Dedifferentiated amniotic fluid mesenchymal stem cell (primary cell): Measurements from ENCODE around the gene CFAP74.

Experiments
- DNase-seq: peaks from one replicate; pipeline ENCODE4 v3.0.0-alpha.2; 2016; ENCODE audit errors: extremely low spot score

The CFAP74 gene

GRCh38 chr1:1917995-1918900, 85.3 kb downstream of the CFAP74 start:
- DNase-seq: no peak

- no peak for DNase-seq
These were observed 86.1 kb downstream of the CFAP74 start for GRCh38 chr1:1917304-1917976.

DNA sequence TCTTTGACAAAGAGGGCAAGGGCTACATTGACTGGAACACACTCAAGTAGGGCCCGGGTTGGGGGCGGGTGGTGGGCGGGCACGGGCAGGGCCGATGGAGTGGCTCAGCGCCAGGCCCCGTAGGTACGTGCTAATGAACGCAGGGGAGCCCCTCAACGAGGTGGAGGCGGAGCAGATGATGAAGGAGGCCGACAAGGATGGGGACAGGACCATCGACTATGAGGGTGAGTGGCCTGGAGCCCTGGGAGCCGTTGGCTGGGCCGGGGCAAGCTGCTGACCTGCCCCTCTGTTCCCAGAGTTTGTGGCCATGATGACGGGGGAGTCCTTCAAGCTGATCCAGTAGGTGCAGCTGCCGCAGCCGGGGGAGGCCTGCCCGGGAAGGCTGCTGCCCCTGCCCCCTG, 86.7 kb downstream of the CFAP74 start:
- DNase-seq: no peak

DNA sequence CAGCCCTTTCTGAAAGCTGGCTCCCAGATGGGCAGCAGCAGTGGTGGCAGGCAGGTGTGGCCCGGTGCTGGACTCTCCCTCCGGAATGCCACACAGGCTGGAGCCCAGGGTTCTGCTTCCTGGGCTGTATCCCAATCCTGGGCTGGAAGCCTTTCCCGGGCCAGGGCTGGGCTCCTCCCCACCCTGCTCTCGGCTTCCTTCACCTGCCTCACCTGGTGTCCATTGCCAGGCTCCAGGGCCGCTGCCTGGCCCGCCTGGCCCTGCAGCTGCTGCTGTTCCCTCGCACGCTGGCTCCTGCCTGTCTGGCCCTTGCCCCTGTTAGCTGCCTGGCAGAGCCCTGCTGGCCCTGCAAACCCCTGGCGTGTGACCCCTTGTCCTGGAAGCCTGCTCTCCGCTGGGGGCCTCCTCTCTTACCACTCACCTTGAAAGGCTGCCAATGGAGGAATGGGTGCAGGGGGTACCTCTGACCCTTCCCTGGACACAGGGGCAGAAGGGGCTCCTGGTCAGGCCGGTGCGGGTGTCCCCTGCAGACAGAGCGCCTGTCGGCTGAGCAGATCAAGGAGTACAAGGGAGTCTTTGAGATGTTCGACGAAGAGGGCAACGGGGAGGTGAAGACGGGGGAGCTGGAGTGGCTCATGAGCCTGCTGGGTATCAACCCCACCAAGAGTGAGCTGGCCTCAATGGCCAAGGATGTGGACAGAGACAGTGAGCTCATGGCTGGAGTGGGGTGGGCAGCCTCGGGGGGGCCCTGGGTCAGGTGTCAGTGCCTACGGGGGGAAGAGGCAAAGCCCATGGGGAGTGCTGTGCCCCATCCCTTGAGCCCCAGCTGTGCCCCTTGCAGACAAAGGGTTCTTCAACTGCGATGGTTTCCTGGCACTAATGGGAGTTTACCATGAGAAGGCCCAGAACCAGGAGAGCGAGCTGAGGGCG, 87.4 kb downstream of the CFAP74 start:
- DNase-seq: no peak

DNA sequence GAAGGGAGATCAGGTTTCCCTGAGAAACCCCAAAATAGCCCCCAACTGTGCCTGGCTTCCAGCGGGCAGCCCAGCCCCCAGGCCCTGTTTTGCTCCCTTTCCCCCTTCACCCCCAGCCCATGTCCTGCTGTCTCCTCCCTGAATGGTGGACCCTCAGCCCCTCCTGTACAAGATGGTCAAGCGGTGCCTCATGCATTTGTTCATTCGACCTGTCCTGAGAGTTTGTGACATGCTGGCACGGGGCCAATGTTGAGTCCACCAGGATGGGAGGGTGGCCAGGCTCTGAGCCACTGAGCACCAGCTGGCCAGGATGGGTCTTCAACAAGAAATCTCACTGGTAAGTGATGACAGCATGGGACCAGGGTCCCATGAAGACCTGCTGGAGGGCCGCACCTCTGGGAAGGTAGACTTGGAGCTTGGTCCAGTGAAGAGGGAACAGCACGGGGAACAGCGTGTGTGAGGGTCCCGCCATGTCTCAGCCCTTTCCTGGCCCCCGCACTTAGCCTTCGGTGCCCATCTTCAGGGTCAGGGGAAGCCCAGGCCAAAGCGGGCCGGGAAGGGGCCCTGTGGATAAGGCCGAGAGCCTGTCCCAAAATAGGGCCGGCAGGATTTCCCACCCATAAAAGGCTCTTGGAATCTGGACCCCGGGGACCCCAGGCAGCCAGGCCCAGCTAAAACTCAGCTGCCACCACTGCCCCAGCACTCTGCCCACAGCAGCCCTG, 88.5 kb downstream of the CFAP74 start, which contains the start of gene CALML6:
CALML6 (plus strand) TSS at position 290 of the 722 bp plus-strand sequence; CDS start at position 311, 21 bp downstream.
- no peak for DNase-seq

DNA sequence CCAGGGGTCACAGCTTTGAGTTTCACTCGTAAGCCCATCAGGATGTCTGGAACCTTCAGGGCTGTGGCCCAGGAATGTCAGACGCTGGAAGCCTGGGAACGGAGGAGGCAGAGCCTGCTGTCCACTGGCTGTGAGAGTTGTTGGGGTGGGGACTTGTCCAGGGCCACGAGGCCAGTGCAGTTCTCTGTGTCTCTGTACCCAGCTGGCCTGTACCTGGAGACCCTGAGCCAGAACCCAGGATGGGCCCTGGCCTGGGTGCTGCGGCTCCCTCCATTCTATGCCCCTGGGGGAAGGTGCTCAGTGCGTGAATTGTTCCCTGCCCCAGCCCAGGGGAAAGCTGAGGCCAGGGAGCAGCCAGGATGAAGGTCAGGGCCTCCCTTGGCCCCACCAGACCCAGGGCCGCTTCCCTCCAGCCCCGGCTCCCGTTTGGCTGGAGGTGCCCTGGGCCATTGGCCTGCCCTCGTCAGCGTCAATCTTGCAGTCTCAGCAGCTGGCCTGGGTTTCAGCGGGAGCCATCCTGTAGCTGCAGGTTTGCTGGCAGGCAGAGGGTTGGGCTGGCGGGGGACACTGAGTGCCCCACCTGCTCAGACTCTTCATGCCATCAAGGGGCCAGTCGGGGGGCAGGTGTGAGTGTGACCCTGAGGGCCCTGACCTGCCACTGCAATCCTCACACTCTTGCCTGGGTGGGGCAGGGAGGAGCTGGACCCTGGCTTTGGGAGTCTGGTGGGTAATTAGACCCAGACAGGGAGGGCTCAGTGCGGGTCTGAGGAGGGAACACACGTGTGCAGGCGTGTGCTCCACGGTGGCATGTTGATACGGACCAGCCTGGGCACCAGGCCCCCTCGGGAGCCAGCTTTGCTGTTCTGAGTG, 89.2 kb downstream of the CFAP74 start:
- DNase-seq: no peak

GRCh38 chr1:1911350-1912041, 92.1 kb downstream of the CFAP74 start:
- no peak for DNase-seq

- DNase-seq: no peak
These were observed 92.8 kb downstream of the CFAP74 start for GRCh38 chr1:1910651-1911331.

DNA sequence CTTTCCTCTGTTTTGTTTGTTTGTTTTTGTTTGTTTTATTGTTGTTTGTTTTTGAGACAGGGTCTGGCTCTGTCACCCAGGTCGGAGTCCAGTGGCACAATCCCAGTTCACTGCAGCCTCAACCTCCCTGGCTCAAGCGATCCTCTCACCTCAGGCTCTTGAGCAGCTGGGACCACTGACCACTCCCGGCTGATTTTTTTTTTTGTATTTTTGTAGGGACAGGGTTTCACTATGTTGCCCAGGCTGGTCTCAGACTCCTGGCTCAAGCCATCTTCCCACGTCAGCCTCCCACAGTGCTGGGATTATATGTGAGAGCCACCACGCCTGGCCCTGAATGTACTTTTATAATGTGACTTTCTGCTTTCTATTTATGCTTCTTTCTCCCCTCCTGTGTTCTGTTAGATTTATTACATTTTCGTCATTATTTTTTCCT, 93.5 kb downstream of the CFAP74 start:
- DNase-seq: no peak

DNA sequence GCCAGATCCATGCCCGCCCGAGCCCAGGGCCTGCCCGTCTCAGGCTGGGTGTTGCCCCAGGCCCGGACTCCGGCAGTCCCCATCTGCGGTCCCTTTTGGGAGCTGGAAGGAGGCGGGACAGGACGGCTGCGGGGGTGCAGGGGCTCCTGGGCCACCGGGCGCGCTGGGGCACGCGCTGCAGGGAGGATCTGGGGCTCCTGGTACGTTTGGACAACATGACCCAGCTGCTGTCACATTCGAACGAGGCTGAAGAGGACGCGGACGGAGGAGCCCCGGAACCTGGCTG, 95.1 kb downstream of the CFAP74 start:
- no peak for DNase-seq

- DNase-seq: peak; percentile 53
These were observed 96.4 kb downstream of the CFAP74 start for GRCh38 chr1:1907098-1907736.

GRCh38 chr1:1906185-1907097, 97.1 kb downstream of the CFAP74 start:
- peak; percentile 81 for DNase-seq

GRCh38 chr1:1903224-1903623, 100.4 kb downstream of the CFAP74 start:
- DNase-seq: no peak

DNA sequence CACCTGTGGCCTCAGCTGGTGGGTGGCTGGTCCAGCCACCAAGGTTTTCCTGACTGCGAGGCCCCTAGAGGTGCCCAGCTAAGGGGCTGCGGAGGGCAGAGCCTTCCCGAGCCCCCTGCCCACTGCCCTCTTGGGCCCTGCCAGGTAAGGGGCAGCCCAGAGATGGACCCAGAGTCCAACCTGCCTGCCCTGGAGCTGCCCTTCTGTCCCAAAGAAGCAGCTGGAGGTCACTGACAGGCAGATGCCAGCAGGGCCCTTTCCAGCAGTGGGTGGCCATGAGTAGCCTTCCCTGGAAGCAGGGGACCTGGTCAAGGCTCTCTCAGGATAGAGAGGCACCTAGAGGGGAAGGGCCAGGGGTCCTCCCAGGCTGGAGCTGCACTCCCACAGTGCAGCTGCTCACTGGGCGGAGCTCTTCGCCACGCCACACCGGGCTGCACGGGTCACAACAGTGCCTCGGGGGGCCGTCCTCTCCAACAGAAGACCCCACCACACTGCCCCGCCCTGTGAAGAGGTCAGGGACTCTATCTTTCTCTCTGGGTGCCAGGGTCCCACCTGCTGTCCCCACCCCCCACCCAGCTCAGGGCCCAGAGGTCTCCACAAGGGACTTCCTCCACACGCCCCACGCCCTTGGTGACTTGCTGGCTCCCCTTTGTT, 101.8 kb downstream of the CFAP74 start:
- DNase-seq: no peak

DNA sequence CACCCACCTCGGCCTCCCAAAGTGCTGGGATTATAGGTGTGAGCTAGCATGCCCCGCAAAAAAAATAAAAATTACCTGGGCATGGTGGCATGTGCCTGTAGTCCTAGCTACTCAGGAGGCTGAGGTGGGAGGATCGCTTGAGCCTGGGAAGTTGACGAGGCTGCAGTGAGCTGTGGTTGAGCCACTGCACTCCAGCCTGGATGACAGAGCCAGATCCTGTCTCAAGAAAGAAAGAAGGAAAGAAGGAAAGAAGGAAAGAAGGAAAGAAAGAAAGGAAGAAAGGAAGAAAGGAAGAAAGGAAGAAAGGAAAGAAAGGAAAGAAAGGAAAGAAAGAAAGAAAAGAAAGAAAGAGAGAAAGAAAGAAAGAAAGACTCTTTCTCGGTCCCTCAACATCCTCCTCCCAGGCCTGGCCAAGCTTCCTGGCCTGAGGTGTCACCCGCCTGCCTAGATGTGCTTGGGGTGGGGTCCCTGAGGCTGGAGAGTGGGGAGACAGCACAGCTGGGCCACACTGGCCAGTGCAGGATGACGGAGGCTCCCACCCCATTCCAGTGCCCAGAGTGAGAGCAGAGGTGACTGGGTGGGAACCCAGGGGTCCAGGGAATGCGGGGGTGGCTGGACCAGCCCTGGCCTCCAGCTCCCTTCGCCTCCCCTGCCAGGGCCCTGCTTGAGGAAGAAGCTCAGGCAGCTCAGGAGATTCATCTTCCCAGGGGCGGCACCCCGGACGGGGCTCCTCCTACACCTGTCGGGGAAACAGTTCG, 102.5 kb downstream of the CFAP74 start:
- no peak for DNase-seq

DNA sequence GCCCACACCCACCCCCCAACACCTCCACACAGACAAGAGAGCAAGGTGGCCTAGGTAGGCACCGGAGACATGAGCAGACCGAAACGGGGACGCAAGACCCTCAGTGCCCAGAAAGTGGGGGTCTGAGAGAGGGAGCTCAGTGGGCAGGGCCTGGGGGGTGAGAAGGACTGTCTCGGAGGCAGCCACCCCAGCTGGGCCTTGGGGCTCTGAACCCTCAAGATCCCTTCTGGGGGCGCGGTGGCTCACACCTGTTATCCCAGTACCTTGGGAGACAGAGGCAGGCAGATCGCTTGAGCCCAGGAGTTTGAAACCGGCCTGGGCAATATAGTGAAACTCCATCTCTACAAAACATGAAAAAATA, 103.6 kb downstream of the CFAP74 start:
- no peak for DNase-seq
